ENCODE data around the gene PSPN.

- TF ChIP-seq CTCF (IDR thresholded peaks at IDR 0.05): no peak
- TF ChIP-seq ZFX (IDR thresholded peaks at IDR 0.05; ENCODE audit: borderline replicate concordance): no peak
These were observed 11.6 kb upstream of the PSPN start for GRCh38 chr19:6387372-6387771.

Data from 22Rv1 (cell line).